Activated CD4-positive, CD25-positive, alpha-beta regulatory T cell (primary cell): ENCODE measurements around the gene ZNF618.
"Not testable (repeated sequence)": the region's sequence is repeated elsewhere in the genome, so short reads cannot be mapped to it uniquely, and the experiment has no call there.

Experiments used
- DNase-seq, 4 experiments: peaks; one replicate each; lab custom pipeline; 2025; lab: John Stamatoyannopoulos, UW

Gene ZNF618

DNA sequence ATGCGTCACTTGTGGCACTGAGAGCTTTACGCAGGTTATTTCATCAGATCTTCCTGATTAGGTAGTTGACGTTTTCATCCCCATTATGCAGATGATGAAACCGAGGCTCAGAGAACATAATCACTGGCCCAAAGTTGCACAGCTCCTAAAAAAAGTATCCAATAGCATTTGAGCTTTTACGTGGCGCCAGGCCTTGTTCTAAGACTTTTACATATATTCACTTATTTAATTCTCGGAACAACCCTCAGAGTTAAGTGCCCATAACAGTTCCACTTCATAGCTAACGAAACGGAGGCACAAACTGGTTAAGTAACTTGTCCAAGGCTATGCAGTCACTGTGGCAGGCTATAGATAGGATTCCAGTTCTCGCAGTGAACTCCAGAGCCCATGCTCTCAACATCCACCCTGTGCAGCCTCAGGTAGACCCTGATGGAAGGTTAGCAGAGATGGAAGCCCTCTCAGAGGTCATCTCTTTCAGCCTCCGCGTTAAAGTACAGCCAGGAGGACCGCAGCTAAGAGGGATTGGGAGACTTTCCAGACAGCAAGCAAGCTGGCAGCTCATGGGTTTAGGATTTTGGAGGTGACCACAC, 162.7 kb downstream of the ZNF618 start:
- DNase-seq: no peak

DNA sequence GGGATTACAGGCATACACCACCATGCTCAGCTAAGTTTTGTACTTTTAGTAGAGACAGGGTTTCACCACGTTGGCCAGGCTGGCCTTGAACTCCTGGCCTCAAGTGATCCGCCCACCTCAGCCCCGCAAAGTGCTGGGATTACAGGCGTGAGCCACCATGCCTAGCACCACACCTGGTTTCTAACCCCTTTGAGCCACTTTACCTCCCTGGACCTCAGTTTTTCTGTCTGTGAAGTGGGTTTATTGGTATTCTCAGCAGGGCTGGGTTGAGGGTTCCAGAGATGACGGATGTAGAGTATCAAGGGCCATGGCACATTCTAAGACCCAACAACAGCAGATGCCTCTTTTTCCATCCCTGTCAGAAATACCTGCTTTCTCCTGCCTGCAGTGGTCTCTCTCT, 163.4 kb downstream of the ZNF618 start:
- no peak for DNase-seq

DNA sequence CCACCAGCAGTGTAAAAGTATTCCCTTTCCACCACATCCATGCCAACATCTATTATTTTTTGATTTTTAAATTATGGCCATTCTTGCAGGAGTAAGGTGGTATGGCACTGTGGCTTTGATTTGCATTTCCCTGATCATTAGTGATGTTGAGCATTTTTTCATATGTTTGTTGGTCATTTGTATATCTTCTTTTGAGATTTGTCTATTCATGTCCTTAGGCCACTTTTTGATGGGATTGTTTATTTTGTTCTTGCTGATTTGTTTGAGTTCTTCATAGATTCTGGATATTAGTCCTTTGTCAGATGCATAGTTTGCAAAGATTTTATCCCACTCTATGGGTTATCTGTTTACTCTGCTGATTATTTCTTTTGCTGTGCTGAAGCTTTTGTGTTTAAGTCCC, 167.6 kb downstream of the ZNF618 start:
- DNase-seq: not testable (repeated sequence)

DNA sequence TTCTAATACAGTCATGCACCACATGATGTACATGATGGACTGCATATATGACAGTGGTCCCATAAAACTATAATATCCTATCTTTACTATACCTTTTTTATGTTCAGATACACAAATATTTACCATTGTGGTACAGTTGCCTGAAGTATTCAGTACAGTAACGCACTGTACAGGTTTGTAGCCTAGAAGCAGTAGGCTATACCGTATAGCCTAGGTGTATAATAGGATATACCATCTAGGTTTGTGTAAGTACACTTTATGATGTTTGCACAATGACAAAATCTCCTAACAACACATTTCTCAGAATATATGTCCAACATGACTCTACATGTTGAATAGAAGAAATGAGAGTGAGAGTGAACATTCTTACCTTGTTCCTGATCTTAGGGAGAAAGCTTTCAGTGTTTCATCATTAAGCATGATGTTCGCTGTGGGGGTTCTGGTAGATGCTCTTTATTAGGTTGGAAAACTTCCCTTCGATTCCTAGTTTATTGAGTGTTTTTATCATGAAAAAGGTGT, 170.2 kb downstream of the ZNF618 start:
- no peak for DNase-seq

DNA sequence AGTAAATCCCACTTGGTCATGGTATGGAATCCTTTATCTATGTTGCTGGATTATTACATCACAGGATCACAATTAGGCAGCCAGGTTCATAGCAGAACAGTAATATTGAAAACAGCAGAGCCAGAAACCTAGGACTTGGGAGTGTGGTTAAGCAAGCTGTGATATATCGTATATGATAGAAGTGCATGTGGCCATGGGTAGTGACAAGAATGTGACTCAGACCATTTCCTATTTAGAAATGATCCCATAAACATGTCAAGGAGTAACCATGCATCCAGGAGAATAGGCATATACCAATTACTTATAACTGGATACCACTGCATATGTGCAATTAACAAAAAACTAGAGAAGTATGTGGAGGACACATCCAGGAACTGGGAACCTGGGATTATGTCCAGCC, 170.8 kb downstream of the ZNF618 start:
- DNase-seq: no peak

DNA sequence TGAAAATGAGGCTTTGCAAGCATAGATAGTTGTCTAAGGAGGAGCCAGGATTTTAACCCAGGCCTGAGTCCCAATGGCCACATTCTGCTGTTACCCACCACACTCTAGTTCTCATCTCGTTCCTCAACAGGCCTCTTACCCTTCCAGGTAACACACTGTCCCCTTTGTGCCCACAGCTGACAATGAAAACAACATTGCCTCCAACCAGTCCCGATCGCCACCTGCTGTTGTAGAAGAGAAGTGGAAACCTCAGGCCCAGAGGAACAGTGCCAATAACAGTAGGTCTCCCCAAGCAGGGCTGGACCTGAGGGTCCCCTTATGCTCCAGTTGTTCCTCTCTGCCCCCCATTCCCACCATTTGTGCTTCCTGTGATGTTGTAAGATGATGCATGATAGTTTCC, 171.6 kb downstream of the ZNF618 start:
- DNase-seq: no peak

DNA sequence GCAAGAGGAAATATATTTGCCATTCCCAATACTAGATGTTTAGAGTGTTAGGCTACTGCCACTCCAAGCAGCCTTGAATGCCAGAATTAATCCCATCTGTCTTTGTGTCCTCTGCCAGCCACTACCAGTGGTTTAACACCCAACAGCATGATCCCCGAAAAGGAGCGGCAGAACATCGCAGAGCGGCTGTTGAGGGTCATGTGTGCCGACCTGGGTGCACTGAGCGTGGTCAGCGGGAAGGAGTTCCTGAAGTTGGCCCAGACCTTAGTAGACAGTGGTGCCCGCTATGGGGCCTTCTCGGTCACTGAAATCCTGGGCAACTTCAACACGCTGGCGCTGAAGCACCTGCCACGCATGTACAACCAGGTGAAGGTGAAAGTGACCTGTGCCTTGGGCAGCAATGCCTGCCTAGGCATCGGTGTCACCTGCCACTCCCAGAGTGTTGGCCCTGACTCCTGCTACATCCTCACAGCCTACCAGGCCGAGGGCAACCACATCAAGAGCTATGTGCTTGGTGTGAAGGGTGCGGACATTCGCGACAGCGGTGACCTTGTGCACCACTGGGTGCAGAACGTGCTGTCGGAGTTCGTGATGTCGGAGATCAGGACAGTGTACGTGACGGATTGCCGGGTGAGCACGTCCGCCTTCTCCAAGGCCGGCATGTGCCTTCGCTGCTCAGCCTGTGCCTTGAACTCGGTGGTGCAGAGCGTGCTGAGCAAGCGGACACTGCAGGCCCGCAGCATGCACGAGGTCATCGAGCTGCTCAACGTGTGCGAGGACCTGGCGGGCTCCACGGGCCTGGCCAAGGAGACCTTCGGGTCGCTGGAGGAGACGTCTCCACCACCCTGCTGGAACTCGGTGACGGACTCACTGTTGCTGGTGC, 172.7 kb downstream of the ZNF618 start:
- DNase-seq: no peak

DNA sequence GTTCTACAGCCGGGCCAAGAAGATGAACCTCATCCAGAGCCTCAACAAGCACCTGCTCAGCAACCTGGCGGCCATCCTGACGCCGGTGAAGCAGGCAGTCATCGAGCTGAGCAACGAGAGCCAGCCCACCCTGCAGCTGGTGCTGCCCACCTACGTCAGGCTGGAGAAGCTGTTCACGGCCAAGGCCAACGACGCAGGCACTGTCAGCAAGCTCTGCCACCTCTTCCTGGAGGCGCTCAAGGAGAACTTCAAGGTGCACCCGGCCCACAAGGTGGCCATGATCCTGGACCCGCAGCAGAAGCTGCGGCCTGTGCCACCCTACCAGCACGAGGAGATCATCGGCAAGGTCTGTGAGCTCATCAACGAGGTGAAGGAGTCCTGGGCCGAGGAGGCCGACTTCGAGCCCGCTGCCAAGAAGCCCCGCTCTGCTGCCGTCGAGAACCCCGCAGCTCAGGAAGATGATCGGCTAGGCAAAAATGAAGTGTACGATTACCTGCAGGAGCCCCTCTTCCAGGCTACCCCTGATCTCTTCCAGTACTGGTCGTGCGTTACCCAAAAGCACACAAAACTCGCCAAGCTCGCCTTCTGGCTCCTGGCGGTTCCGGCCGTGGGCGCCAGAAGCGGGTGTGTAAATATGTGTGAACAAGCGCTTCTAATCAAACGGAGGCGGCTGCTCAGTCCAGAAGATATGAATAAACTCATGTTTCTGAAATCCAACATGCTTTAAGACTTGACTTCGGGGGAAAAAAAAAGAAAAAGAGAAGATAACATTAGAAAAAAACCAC, 173.5 kb downstream of the ZNF618 start:
- no peak for DNase-seq

DNA sequence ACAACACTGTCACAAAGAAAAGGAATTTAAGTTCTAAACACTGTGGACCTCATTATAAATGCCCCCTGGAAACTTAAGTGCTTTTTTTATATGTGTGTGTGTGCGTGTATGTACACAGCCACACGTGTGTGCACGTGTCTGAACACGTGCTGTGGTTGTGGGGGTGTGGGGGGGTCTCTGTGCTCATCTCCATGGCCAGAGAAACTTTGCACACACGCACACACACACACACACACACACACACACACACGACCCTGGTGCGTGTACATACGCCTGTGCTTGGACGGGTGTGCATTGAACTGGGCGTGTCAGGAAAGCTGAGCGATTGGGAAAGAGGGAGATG, 174.1 kb downstream of the ZNF618 start:
- DNase-seq: no peak

DNA sequence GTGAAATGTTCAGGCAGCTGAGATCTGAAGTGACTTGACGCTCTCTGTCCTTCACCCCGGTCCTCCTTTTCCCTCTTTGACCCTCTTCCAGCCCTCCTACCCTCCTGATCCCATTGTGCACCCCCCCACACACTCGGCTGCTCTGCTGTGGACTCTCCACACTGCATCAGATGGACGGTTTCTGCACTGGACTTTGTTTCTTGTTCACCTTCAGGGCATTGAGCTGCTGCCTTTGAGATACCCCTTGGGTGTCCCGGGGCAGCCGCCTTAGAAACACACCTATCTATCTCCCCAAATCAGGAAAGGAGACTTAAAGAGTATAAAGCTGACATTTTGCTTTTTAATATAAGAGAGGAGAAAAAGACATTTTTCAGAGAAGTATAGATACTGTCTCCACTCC, 174.5 kb downstream of the ZNF618 start:
- DNase-seq: no peak

DNA sequence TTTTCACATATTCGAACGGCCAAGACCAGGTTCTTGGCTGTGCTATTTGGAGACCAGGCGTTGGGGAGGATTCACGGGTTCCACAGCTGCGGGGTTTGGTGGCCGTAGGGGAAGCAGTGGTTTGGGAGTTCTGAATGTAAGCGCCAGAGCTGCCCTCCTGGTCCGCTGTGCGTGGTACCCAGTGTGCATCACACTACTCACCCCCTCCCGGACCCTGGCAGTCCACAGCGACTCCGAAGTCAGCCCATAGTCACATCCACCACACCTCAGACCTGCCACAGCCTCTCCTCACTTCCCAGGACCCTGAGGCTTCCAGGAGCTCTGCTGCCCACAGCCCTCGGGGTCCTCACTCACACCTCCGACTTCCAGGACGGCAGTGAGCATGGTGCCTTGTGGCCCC, 175.2 kb downstream of the ZNF618 start:
- DNase-seq: no peak

DNA sequence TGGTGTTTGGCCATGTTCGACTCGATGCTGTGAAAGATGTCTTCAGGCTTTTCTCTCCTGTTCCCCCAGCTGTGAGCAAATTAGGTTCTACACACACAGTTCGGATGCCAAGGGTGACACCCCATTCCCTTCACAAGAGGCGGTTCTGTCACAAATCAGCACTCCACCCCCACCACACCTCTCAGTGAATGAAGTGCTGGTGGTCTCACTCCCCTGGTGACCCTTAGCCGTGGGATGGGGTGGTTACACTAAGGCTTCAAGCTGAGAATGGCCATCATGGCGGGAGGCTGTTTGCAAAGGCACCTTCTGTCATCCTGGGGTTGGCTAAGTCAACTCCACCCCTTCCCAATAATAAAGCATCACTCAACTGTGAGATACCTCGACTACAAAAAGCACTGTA, 175.6 kb downstream of the ZNF618 start:
- no peak for DNase-seq

DNA sequence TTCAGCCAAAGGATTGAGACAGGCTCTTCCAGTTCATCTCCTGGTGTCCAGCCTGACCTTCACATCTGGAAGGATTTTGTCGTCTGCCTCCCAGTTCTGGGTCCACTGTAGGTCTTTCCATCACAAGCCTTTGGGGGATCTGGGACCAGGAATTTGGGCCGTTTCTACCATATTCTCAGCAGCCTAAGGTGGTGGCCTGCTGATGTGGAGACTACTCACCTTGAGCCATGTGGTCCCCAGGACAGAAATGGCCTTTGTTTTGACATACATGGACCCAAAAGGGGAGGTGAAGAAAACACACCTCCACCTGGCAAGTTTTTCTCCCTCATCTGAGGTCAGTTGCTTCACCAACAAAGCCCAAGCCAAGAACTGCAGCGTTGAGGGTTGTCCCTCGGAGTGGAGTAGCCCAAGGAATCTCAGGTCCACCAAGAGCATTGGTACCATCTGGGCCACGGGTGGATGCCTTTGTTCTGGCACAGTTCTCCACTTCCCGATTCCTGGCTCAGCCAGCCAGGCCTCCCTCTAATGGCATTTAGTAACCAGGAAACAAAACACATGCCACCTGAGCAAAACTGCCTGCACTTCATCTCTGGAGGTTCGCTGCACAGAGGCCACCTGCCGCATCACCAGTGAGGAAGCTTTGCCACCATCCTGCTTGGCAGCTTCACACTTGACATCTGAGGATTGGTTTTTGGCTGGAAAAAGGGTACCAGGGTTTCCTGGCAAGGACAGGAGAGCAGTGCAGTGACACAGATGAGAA, 177.3 kb downstream of the ZNF618 start:
- no peak for DNase-seq

DNA sequence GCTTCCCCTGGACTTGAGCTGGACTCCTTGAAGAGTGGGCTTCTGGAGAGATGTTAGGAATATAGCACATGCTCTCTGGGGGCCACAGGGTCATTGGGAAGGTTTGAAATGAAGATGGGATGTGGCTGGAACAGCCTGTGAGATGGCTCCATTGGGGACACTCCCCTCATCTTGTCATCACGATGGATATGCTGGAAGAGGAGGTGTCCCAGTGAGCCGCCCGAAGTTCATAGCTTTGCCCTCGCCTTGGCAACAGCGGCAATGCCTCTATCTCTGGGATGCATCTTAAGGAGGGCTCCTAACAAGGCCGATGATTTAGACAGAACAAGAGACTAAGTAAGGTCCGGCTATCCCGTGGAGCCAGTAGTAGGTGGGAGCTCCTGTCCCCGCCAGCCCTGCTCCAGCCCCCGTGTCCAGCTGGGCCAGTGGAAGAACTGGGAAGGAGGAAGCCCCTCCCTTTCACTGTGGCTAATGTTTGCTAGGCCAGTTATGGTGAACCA, 178.1 kb downstream of the ZNF618 start:
- no peak for DNase-seq

DNA sequence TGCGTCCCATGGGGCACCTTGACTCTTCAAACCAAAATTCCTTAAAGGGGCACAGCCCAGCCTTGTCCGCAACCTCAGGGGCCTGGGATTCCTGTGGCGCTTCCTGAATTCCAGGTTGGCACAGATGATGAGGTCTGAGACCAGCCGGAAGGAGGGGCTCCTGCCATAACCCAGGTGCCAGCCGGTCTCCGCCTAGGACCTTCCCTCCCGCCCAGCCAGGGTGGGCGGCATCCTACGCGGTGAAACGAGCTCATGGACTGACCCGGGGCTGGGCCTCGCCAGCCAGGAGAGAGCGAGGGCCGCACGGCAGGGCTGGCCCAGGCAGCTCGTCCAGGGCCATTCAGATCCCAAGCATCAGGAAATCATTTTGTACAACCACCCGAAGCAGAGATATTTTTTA, 179.0 kb downstream of the ZNF618 start:
- DNase-seq: no peak

DNA sequence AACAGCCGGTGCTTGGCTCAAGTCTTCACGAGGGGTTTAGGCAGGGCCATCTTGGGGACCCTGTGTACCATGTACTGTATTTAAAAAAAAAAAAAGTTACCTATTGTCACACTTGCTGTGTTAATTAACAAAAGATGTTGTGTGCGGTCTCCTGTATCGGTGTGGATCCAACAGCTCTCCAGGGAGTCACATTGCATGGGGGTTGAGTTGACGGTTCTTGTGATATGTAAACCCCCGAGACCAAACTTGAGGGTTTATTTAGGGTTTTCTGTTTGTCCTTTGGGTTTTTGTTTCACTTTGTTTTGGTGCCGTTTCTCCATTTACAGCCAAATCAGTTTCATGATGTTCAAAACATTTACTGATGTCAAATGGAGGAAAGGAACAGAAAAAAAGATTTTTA, 179.8 kb downstream of the ZNF618 start:
- no peak for DNase-seq

DNA sequence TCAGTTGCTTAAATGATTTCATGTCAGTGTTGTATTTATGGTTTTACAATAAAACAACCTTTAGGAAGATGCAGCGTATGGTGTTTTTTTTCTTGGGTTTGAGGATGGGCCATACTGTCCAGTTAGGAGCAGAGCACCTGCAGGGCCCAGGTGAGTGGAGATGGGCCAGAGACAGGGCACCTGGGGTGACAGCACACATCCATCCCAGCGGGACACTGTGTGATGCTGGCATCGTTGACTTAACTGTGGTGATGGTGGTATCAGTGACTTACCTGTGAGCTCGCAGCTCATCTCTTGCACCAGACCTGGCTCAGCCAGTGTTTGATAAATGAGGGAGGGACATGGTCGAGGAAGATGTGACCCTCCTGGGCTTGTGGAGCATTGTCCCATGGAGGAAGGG, 180.4 kb downstream of the ZNF618 start:
- DNase-seq: no peak

DNA sequence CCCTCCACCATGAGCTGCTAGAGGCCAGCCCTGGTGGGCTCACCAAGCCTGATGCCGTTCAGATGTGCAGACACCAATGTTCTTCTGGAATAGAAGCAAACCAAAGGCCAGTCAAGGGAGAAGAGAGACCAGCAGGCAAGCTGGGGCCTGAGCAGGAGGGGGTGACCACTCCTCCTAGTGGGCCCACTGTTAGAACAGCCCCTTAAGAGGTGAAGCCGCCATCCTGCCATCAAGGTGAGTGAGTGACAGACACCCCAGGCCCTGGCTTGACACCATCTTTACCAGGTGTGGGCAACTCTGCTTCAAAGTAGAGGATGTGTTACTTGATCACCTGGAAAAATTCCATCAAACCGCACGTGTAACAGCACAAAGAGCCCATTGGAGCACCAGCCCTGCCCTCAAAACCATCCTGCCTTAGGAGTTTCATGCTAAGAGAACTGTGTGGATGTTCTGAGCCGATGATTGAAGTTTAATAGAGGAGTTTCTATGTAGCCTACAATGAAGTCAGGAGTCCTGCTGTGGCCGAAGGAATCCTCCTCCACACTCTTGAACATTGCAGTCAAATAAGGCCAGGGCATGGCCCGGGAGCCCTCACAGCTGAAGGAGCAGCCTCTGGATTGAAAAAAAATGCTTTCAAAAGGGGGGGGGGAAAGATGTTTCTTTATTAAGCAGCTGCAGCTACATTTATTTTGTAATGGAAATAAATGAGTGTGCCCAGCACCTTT, 181.2 kb downstream of the ZNF618 start:
- DNase-seq: no peak

DNA sequence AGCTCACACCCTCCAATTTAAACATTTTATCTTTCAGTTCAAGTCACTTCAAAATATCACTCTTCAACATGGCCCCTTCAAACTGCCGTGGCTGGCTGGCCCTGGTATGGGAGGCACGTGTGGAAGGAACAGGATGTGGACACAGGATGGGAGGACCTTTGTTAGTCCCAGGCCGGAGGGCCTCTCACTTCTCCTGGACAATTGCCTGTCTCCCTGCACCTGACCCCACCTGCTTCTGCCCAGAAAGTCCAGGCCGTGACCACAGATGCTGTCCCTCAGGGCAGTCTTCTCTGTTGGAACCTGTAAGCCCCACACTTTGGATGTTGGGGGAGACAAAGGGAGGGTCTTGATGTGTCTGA, 182.6 kb downstream of the ZNF618 start:
- no peak for DNase-seq

DNA sequence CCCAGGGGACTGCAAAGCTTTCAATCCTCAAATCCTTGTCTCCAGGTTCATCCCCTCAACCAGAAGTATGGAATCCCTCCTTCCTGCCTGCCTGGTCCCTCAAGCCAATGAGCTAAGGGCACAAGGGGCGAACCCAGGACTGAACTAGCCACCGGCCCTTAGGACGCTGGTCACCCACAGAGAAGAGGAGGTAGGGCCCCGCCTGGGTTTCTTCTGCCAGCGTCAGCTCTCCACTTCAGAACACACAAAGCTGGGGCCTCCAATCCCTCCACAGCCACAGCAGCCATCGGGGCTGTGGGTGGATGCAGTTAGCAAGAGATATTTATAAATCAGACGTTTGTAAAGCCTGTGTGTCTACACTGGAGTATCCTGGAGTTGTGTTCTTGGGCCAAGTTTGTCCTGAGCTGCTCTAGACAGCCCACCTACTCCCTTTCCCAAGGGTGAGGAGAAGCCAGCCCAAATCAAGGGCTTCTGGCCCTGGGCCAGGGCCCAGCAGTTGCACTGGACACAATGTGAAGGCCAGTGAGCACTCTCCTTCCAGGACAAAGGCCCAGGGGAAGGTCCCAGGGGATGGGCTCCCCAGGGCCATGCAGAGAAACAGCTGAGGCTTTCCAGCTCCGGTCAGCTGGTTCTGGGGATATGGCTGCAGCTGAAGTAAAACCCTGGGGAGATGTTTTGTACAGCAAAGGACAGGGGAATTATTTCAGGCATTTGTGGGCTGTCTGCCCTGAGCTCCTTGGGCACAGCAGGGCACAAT, 183.1 kb downstream of the ZNF618 start:
- no peak for DNase-seq

DNA sequence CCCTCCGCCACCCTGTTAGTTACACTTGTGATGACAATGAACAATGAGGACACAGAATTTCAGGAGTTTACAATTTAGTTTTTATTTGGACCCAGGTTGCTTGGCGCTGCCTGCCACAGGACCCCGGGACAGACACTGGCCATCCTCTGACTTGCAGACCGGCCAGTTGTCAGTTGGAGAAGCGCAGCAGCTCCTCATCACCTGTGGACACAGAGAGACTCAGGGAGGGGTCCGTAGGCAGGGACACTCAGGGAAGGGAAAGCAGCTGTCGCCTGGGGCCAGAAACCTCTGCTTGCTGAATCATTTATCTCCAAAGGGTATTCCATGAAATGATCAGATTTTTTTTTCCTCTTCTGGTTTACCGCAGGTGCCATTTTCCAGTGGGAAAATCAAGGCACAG, 184.0 kb downstream of the ZNF618 start:
- DNase-seq: no peak
